Activated T-cell treated with anti-CD3 and anti-CD28 coated beads, Interleukin-2, amount 50 U/mL, for 4 hours (primary cell): ENCODE results near the gene MGAM2. TPM values are rescaled to one million over a fixed set of nuclear protein-coding genes. Genes with fewer than 3 reads are reported as not detected.

ENCODE experiments used
- ATAC-seq, 2 donors: fragments of 200-7000 bp; cut with Tn5 transposase; one replicate each; pipeline ENCODE4 v1.10.0; 2021
- DNase-seq: peaks from one replicate; pipeline ENCODE4 v3.0.0-alpha.2; 2020
- H3K27me3 Mint-ChIP-seq: one replicate; pipeline ENCODE4 v1.8.0; 2021; ENCODE audit warnings: low read depth, mixed read lengths
- H3K36me3 Mint-ChIP-seq: one replicate; pipeline ENCODE4 v1.8.0; 2022; ENCODE audit warnings: mixed read lengths; ENCODE audit not compliant: insufficient read depth
- H3K4me1 Mint-ChIP-seq: one replicate; pipeline ENCODE4 v1.8.0; 2021; ENCODE audit warnings: low read depth, mixed read lengths
- H3K4me3 Mint-ChIP-seq: one replicate; pipeline ENCODE4 v1.8.0; 2021; ENCODE audit warnings: mild to moderate bottlenecking, moderate library complexity, mixed read lengths
- H3K9me3 Mint-ChIP-seq: one replicate; pipeline ENCODE4 v1.8.0; 2021; ENCODE audit warnings: mixed read lengths
- total RNA-seq, 3 donors: library from RNA; stranded (reverse); gene quantifications; one replicate each; pipeline ENCODE4 v1.2.1, GENCODE V29; 2021

MGAM2 gene
- total RNA-seq, 3 donors from 2014 or later: not detected

- DNase-seq (no peak), ATAC-seq (no peak)
- no peaks in the 10 kb centered on the region for H3K9me3 Mint-ChIP-seq
Measured at GRCh38 chr7:142139597-142140400, 28.3 kb downstream of the MGAM2 start.

GRCh38 chr7:142140401-142140959 lies 29.0 kb downstream of the MGAM2 start:
- Mint-ChIP-seq H3K4me3 (no peak overlapping the region), H3K9me3 (no peaks in the 10 kb centered on the region)
- no peak for ATAC-seq

More at GRCh38 chr7:142139597-142140400, 28.3 kb downstream of the MGAM2 start:
- Mint-ChIP-seq H3K4me1 (no peaks in the 10 kb centered on the region), H3K36me3 (no peaks in the 10 kb centered on the region), H3K4me3 (no peak overlapping the region), H3K27me3 (peaks cover 2% of the 10 kb centered on the region)

DNA sequence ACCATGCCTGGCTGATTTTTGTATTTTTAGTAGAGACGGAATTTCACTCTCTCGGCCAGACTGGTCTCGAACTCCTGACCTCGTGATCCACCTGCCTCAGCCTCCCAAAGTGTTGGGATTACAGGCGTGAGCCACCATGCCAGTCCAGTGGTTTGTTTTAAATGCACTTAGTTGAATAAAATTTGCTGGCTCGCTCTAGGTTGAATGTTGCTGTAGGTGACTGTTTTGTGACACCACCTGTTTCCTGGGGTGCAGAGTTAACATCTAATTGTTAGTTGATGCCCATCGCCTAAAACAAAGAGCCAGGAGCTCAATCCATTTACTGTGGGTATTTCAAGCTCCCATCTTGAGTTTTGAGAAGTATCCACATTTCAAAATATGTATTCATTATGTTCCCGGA lies 31.2 kb downstream of the MGAM2 start:
- H3K4me1 Mint-ChIP-seq: no peaks in the 10 kb centered on the region
- DNase-seq (no peak), ATAC-seq (no peak)
- H3K9me3 Mint-ChIP-seq: no peaks in the 10 kb centered on the region
- no peaks in the 10 kb centered on the region for H3K27me3 Mint-ChIP-seq
- no peaks in the 10 kb centered on the region for H3K36me3 Mint-ChIP-seq
- no peak overlapping the region for H3K4me3 Mint-ChIP-seq

More at GRCh38 chr7:142140401-142140959, 29.0 kb downstream of the MGAM2 start:
- Mint-ChIP-seq H3K36me3 (no peaks in the 10 kb centered on the region), H3K4me1 (no peaks in the 10 kb centered on the region), H3K27me3 (peaks cover 2% of the 10 kb centered on the region)
- no peak for DNase-seq

GRCh38 chr7:142146124-142146523 lies 34.6 kb downstream of the MGAM2 start:
- no peak for ATAC-seq
- Mint-ChIP-seq H3K4me1 (no peaks in the 10 kb centered on the region), H3K9me3 (no peaks in the 10 kb centered on the region), H3K27me3 (no peaks in the 10 kb centered on the region), H3K36me3 (no peaks in the 10 kb centered on the region), H3K4me3 (no peak overlapping the region)
- DNase-seq: no peak

GRCh38 chr7:142150356-142150755 lies 38.8 kb downstream of the MGAM2 start:
- no peak for ATAC-seq
- Mint-ChIP-seq H3K4me1 (no peaks in the 10 kb centered on the region), H3K4me3 (no peak overlapping the region), H3K27me3 (peaks cover 3% of the 10 kb centered on the region), H3K9me3 (no peaks in the 10 kb centered on the region), H3K36me3 (no peaks in the 10 kb centered on the region)
- DNase-seq: no peak

- no peak for ATAC-seq
- no peaks in the 10 kb centered on the region for H3K36me3 Mint-ChIP-seq
- peaks cover 3% of the 10 kb centered on the region for H3K27me3 Mint-ChIP-seq
Measured at GRCh38 chr7:142150869-142151268, 39.4 kb downstream of the MGAM2 start.

GRCh38 chr7:142152076-142152475 lies 40.6 kb downstream of the MGAM2 start:
- Mint-ChIP-seq H3K27me3 (peaks cover 3% of the 10 kb centered on the region), H3K9me3 (no peaks in the 10 kb centered on the region), H3K4me1 (no peaks in the 10 kb centered on the region), H3K36me3 (no peaks in the 10 kb centered on the region), H3K4me3 (no peak overlapping the region)
- ATAC-seq (no peak), DNase-seq (no peak)

More at GRCh38 chr7:142150869-142151268, 39.4 kb downstream of the MGAM2 start:
- H3K9me3 Mint-ChIP-seq: no peaks in the 10 kb centered on the region
- no peak overlapping the region for H3K4me3 Mint-ChIP-seq
- DNase-seq: no peak
- no peaks in the 10 kb centered on the region for H3K4me1 Mint-ChIP-seq

GRCh38 chr7:142153400-142153799 lies 41.9 kb downstream of the MGAM2 start:
- ATAC-seq (no peak), DNase-seq (no peak)
- no peaks in the 10 kb centered on the region for H3K36me3 Mint-ChIP-seq
- H3K4me1 Mint-ChIP-seq: no peaks in the 10 kb centered on the region
- H3K4me3 Mint-ChIP-seq: no peak overlapping the region
- peaks cover 3% of the 10 kb centered on the region for H3K27me3 Mint-ChIP-seq
- no peaks in the 10 kb centered on the region for H3K9me3 Mint-ChIP-seq

- no peaks in the 10 kb centered on the region for H3K36me3 Mint-ChIP-seq
- no peaks in the 10 kb centered on the region for H3K4me1 Mint-ChIP-seq
- H3K9me3 Mint-ChIP-seq: no peaks in the 10 kb centered on the region
- ATAC-seq (no peak), DNase-seq (no peak)
- H3K27me3 Mint-ChIP-seq: peaks cover 3% of the 10 kb centered on the region
- H3K4me3 Mint-ChIP-seq: no peak overlapping the region
Measured at GRCh38 chr7:142158736-142159496, 47.4 kb downstream of the MGAM2 start.

- Mint-ChIP-seq H3K9me3 (no peaks in the 10 kb centered on the region), H3K27me3 (no peaks in the 10 kb centered on the region), H3K36me3 (no peaks in the 10 kb centered on the region), H3K4me1 (no peaks in the 10 kb centered on the region), H3K4me3 (no peak overlapping the region)
- ATAC-seq (no peak), DNase-seq (no peak)
Measured at GRCh38 chr7:142161921-142162320, 50.4 kb downstream of the MGAM2 start.

DNA sequence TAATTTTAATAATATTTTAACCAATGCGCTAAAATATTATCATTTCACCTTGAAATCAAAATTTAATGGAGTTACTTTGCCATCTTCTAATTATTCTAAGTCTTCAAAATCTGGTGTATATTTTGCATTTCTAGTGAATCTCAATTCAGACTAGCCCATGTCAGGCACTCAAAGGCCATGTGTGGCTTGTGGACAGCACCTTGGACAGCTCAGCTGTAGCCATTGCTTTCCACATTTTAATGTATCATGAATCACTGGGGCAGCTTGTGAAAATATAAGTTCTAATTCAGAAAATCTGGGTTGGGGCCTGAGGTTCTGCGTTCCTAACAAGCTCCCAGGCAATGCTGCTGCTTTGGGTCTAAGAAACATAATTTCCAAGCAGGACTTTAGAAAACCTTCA lies 57.2 kb downstream of the MGAM2 start:
- ATAC-seq: no peak
- no peak overlapping the region for H3K4me3 Mint-ChIP-seq
- no peaks in the 10 kb centered on the region for H3K36me3 Mint-ChIP-seq
- no peaks in the 10 kb centered on the region for H3K4me1 Mint-ChIP-seq
- no peak for DNase-seq
- H3K9me3 Mint-ChIP-seq: no peaks in the 10 kb centered on the region
- no peaks in the 10 kb centered on the region for H3K27me3 Mint-ChIP-seq

DNA sequence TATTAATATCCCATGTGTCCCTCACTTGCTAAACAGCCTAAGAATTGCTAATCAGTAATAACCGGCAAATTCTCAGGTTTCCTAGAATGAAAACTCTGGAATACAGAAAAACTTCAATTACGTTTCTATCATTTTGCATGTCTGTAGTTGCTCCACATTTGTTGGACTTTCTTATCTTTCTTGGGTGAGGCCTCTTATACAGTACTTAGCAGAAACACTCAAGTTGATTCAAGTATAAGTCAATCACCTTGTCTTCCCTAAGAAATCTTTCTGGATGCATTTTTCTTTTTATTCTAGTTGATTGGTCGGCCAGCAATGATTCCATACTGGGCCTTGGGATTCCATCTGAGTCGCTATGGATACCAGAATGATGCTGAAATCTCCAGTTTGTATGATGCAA lies 61.4 kb downstream of the MGAM2 start:
- DNase-seq: no peak
- ATAC-seq: no peak
- H3K4me3 Mint-ChIP-seq: no peak overlapping the region
- no peaks in the 10 kb centered on the region for H3K27me3 Mint-ChIP-seq
- H3K9me3 Mint-ChIP-seq: no peaks in the 10 kb centered on the region
- H3K36me3 Mint-ChIP-seq: no peaks in the 10 kb centered on the region
- no peaks in the 10 kb centered on the region for H3K4me1 Mint-ChIP-seq

GRCh38 chr7:142174441-142174840 lies 62.9 kb downstream of the MGAM2 start:
- no peaks in the 10 kb centered on the region for H3K9me3 Mint-ChIP-seq
- H3K27me3 Mint-ChIP-seq: no peaks in the 10 kb centered on the region
- H3K36me3 Mint-ChIP-seq: no peaks in the 10 kb centered on the region
- ATAC-seq: no peak
- H3K4me1 Mint-ChIP-seq: no peaks in the 10 kb centered on the region
- H3K4me3 Mint-ChIP-seq: no peak overlapping the region
- no peak for DNase-seq

- DNase-seq: no peak
- H3K27me3 Mint-ChIP-seq: no peaks in the 10 kb centered on the region
- H3K36me3 Mint-ChIP-seq: no peaks in the 10 kb centered on the region
- ATAC-seq: no peak
- H3K4me1 Mint-ChIP-seq: no peaks in the 10 kb centered on the region
- H3K4me3 Mint-ChIP-seq: no peak overlapping the region
- no peaks in the 10 kb centered on the region for H3K9me3 Mint-ChIP-seq
Measured at GRCh38 chr7:142175594-142175993, 64.1 kb downstream of the MGAM2 start.
